Fibroblast of skin of right biceps (primary cell): ENCODE results near the gene ADRM1.

ENCODE experiments used
- DNase-seq: peaks from one replicate; pipeline ENCODE4 v3.0.0-alpha.2; 2013

Gene ADRM1

DNA sequence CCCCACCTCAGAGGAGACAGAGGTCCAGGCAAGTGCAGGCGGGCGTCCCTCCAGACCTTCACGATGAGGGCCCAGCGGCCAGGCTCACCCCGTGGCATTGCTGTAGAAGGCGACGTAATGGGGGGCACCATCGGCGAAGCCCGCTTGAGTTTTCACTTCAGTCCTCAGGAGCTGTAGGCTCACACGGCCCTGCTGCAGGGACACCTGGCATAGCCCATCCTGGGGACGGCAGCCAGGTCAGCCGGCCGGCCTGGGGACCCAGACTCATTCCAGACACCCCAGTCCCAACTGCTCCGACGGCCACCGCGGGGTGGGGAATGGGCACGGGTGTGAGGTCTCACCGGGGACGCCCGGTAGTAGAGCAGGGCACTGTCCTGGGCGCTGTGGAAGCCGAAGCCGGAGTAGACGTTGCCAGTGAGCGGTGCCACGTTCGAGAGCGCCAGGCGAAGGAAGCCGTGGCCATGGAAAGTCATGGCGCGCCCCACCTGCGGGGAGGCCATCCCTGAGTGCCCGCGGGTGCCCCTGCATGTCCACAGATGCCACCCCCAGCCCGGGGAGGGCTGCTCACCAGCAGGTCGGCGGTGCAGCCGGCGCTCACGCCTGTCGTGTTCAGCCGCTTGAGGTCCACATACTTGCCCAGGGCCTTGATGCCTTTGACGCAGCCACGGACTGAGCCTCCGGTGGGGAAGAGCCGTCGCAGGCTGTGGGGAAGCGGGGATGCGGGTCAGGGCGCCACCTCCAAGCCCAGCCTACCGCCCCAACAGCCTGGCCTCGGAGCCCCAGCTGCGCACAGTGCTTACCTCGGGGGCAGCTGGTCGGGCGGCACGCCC lies 9.2 kb downstream of the ADRM1 start:
- no peak for DNase-seq

DNA sequence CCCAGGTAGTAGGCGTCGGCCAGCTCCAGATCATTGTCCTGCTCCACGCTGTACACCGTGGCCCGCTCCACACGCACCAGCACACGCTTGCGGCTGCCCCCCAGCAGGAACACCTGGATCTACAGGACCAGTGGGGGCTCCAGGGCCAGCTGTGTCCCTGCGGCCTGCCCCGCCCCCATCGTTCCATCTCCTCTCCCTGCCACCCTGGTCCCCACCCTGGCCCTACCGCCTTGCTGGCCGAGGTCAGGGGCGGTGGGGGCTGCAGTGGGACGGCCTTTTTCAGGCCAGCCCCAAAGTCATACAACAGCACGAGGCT lies 9.8 kb downstream of the ADRM1 start:
- DNase-seq: no peak

DNA sequence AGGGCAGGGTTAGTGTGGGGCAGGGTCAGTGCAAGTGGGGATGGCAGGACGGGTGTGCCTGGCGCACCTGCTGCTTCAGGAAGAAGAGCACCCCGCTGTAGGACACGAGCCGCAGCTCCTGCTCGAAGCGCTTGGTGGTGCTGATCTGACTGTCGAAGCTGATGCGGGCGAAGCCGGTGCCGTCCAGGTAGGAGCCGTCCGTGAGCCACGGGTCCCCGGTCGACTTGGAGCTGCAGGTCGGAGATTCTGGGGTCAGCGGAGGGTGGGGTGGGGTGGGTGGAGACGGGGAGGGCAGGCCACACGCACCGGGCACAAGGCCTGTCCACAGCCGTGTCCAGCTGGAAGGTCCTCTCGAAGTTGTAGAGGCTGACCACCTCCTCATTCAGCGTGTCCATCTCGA lies 10.2 kb downstream of the ADRM1 start:
- DNase-seq: no peak

DNA sequence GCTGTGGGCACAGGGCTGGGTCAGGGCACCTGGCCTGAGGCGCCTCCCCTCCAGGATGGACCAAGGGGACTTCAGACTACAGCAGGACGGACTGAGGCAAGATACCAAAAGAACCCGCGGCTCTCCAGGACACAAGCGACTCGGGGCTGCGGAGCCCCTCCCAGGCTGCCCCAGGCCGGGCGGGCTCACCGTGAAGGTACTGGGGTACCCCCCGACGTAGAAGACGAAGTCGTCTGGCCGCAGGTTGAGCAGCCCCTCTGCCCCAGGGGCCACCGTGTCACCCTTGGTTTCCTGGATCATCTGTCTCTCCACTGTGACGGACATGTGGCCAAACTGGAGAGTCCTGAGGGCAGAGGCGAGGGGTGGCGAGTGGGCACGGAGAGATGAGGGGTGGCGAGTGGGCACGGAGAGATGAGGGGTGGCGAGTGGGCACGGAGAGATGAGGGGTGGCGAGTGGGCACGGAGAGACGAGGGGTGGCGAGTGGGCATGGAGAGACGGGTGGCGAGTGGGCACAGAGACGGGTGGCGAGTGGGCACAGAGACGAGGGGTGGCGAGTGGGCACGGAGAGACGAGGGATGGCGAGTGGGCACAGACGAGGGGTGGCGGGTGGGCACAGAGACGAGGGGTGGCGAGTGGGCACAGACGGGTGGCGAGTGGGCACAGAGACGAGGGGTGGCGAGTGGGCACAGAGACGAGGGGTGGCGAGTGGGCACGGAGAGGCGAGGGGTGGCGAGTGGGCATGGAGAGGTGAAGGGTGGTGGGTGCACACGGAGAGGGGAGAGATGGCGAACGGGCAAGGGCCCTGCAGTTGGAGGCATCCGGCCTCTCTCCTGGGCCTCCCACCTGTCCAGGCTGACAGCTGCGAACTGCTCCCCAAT lies 10.9 kb downstream of the ADRM1 start:
- DNase-seq: no peak

DNA sequence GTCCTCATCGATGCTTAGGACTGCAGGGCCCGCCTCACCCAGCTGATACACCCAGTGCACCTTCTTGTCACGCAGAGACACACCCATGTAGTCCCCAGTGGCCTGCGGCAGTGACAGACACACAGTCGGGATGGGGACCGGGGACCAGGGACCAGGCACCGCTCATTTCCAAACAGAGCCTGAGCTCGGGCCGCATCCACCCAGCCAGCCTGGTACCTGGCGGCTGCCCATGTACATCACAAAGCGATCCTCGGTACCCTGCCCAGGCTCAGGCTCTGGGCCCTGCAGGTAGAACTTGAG lies 11.5 kb downstream of the ADRM1 start:
- no peak for DNase-seq

DNA sequence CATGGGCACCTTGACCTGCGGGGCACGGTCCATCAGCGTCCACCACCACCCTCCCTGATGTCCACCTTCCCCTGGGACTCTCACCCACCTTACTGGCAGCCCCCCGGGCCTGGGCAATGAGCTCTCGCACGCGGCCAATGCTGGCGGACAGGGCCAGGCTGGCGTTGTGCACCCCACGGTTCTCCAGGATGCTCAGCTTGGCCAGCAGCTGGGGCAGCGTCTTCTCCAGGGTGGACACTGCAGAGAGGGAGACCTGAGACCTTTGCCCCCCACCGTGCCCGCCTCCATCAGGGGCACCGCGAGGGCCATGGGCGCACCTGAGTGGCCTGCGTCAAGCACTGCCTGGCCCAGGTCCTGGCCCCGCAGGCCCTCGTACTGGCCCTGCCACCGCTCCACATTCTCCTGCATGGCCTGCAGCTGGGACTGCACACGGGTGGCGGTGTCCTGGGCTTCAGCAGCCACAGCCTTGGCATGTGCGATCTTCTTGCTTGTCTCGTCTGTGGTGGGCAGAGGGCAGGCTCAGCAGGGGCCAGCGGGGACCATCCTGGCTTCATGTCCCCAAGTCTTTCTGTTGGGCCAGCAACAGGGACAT lies 12.0 kb downstream of the ADRM1 start:
- DNase-seq: no peak

DNA sequence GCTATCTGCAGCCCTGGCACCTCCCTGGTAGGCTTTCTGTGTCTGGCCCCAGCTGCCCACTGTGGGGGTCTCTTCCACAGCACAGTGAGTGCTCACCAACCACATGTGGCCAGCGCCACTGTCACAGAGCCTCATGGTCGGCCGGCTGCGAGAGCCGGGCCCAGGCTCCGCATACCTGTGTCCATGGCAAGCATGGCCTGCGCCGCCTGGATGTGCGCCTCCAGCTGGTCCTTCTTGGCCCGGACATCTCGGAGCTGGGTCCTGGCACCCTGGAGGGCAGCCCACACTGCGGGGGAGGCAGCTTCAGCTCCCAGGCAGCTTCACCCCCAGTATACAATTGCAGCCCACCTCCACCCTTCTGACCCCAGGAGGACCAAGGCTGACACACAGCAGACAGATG lies 13.0 kb downstream of the ADRM1 start:
- DNase-seq: no peak

DNA sequence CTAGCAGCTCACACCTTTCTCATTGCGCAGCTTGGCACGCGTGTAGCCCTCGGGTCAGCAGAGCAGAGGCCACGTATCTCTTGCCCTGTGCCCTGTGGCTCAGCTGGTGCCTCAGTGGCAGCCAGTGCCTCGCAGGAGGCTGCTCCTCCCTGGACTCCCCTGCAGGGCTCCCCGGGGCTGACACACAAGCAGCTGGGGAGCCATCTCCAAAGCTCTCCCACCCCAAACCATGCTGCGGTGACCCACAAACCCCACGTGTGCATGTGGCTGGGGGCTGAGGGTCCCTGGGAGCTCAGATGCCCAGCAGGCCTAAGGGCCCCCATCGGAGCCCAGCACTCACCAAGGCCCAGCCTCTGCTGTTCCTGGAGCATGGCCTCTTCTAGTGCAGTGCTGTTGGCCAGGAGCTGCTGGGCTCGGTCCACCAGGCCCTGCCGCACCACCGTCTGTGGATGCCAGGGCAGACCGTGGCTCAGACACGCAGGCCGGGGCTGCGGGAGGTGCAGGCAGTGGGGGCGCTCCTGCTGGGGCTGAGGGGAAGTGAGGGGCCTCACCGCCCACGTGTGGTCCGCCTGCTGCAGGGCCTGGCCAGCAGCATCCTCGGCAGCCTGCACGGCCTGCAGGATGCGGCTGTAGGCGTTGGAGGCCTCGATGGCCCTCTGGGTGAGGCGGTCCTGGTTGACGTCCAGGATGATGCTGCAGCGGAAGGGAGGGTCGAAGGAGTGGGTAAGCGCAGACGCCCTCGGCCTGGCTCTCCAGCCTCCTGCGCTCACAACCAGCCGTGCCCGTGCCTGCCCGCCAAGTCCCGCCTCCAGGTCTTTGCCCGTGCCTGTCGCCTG lies 13.8 kb downstream of the ADRM1 start:
- no peak for DNase-seq

DNA sequence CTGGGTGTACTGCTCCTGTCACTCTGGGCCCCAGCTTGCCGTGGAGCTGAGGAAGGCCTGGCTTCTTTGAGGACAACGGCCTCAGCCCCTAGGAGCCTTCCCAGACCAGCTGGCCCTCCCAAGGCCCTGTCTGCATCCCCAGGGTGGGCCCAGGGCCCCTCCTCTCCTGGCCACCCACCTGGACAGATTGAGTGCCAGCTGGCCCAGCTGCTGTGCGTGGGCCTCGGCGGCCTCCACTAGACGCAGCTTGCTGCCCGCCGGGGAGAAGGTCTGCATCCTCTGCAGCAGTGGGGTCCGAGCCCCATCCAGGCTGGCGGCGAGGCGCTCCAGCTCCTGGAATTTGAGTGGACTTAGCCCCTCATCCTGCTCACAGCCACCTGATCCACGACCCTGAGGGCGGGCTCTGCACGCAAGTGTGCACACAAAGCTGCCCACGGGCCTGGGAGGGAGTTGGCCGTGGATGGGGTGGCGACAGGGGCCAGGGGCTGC lies 14.4 kb downstream of the ADRM1 start:
- no peak for DNase-seq

DNA sequence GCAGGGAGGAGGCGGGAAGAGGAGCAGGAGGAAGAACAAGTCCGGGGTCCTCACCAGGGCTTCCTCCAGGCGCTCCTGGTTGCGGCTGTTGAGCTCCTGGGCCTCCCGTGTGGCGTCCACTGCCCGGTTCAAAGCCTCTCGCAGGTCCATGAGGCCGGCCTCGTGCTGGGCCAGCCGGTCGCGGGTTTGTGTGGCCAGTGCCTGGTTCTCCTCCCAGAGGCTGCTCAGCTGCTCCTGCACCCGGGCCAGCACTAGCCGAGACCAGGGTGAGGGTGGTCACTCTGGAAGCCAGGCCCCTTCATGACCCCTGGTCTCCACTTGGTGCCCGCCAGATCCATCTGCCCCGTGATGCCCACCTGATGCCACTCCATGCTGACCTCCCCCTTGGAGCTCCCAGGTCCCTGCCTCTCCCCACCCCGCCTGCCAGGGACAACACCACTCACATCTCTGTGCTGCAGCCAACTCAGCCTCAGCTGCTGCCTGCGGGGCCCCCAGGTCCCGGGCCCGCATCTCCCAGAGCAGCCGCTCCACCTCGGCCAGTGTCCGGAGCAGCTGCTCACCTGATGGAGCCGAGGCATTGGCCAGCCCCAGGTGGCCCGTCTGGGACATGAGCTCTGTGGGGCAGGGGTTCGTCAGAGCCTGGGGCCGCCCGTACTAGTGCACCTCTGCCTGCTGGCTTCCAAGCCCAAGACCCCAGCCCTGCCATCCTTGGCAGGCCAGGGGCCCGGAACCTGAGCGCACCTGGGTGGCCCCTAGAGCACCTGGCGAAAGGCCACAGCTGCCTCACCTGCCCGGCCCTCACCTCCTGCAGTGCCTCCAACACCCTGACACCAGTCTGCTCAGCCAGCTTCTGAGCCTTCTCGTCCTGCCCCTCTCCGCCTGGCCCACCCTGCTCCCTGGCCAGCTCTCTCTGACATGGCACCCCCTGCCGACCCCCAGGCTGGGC lies 15.9 kb downstream of the ADRM1 start:
- DNase-seq: no peak

DNA sequence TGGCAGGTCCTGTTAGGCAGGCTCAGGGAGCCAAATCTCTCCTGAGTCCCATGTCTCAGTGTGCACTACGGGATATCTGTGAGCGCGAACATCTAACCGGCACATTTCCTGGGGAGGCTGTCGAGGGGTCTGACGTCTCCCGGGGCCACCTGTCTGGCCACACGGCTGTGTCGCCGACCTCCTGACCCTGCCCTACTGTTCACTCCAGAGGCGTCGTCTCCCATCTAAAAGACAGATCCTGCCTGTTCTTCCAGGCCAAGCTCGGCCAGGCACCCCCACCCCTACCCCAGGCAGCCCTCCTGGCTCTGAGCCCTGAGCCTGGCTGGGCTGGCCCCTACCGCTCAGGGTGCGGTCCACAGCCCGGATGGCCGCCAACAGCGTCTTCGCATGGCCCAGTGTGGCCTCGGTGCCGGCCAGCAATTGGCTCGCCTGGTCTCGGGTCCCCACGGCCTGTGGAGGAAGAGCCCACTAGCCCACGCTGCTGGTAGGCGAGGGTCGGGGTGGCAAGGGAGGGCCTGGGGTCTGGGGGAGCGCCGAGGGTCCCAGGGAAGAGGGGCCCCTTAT lies 16.6 kb downstream of the ADRM1 start:
- no peak for DNase-seq

DNA sequence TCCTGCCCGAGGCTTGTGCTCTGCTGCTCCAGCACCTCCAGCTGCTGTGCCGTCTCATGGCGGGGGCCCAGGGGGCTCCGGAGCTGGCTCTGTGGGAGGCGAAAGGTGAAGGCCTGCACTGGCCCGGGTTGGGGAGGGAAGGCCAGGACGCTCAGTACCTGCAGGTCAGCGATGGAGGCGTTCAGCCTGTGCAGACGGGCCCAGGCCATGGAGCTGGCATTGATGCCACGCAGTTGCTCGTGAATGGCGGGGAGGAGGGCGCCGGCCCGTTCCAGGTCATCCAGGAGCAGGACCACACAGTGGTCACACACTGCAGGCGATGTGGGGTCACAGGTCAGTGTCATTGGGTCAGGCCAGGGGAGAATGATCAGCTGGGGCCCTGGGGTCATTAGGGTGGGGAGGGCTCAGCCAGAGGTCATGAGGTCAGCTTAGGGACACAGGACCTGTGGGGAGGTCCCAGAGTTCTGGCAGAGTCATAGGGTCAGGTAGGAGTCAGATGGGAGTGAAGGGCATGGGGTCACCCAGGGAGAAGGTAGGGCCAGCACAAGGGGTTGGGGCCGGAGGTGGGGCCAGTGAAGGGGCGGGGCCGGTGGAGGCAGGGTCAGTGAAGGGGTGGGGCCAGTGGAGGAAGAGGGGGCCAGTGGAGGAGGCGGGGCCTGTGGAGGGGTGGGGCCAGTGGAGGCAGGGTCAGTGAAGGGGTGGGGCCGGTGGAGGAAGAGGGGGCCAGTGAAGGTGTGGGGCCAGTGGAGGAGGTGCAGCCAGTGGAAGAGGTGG lies 18.0 kb downstream of the ADRM1 start:
- DNase-seq: no peak

DNA sequence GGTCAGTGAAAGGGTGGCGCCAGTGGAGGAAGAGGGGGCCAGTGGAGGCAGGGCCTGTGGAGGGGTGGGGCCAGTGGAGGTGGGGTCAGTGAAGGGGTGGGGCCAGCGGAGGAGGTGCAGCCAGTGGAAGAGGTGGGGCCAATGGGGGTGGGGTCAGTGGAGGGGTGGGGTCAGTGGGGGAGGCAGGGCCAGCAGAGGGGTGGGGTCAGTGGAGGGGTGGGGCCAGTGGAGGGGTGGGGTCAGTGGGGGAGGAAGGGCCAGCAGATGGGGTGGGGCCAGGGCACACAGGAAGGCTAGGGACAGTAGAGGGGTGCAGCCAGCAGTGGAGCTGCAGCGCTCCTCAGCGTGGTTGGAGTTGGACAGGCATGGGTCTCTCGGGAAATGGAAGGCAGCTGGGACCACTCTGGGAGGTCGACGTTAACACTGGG lies 18.7 kb downstream of the ADRM1 start:
- no peak for DNase-seq

DNA sequence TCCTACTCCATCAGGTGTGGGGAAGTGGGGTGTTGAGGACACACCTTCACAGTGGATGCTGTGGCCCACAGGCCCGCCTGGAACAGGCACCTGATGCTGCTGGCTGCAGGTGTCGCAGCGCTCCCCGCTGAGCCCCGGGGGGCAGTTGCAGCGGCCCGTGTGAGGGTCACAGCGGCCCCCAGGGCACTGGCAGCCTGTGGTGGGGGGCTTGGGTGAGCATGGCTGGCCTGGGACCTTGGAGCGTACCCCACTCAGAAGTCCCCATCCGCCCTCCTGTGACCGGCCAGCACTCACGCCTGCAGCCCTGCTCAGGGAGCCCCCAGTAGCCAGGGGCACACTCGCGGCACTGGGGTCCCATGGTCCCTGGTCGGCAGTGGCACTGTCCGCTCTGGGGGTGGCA lies 19.2 kb downstream of the ADRM1 start:
- DNase-seq: no peak

DNA sequence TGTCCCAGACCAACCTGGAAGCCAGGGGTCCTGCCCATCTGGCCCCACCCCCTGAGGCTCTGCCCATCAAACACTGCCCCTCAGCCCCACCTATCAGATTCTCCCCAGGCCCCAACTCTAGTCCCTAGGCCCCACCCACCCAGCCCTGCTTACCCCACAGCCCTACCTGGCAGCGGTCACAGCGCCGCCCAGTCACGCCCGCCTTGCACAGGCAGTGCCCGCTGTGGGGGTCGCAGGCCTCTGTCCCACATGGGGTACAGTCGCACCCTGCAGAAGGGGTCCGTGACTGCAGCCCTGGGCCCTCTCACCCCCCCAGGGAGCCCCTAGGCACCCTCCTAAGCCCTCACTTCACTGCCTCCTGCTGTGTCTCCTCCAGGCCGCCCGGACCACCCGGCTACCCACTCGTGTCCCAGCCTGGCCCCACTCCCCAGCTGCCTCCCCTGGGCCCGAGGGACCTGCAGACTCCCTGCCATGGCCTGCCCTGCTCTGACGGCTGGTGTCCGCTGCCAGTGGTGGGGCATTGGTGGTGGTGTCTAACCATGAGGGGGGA lies 19.8 kb downstream of the ADRM1 start:
- no peak for DNase-seq

DNA sequence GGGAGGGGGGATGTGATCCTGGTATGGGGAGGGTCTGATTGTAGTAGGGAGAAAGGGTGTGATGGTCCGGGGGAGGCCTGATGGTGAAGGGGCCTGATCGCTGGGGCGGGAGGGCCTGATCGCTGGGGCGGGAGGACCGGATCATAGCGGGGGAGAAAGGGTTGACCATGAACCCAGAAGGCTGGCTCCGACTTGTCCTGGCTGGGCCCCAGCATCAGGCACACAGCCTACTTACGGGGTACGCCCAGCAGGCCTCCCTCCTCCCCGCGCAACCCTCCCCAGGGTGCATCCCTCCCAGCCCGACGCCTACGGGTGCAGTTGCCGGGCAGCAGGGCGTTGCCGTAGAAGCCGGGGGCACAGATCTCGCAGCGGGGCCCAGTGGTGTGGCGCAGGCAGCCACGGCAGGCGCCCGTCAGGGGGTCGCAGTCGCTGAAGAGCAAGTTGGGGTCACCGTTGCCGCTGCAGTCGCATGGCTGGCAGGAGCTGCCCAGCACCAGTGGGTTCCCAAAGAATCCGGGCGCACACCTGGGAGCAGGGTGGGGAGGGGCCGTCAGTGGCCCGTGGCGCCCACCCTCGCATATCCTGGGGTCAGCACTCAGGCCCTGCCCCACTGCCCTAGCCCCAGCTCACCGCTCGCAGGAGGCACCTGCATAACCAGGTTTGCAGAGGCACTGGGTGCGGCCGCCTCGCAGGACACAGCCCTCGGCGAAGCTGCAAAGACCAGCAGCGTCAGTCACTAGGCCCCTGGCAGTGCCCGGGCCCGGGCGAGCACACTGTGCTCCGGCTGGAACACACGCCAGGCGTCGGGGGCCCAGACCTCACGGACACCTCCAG lies 20.6 kb downstream of the ADRM1 start:
- DNase-seq: no peak

DNA sequence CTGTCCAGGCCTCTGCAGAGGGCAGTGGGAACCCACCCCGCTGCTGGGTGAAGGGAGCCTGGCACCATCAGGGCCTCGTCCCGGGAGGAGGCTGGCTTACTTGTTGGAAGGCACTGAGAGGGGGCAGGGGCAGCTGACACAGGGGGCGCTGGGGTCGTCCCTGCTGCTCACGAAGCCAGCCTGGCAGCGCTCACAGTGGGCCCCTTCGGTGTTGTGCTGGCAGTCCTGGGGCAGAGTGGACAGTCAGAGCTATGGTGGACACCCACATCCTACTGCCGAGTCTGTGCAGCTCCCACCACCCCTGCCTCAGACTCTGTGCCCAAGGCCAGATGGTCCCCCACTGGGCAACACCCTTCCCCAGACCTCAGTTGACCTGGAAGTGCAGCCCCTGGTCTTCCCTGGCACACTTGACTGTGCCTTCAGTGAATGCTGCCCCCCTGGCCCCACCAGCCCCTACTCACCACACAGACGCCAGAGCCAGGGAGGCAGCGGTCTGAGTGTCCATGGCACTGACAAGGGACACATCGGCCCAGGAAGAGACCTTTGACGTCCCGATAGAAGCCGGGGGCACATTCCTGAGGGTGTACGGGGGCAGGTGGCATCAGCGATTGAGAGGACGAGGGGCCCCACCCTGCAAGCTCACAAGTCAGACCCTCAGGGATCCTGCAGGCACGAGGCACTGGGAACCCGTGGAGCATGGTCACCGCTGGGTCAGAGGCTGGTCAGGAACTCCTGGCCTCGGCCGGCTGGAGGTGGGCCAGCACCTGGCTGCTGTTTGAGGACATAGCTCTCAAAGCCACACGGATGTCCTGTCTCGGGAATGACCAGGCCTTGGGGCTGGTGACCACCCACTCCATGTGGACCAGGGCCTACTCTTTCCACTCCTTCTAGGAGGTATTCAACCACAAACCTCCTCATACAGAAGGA lies 21.4 kb downstream of the ADRM1 start:
- DNase-seq: no peak
